ENCODE data around the gene LIN7B. TPM values are rescaled to one million over a fixed set of nuclear protein-coding genes. Genes with fewer than 3 reads are reported as not detected.

LIN7B gene
- total RNA-seq, 2 experiments from 2014 or later, result 3.6 to 5.5 TPM

GRCh38 chr19:49065905-49066512, 48.2 kb upstream of the LIN7B start:
- ChIA-PET POLR2A (no interaction called here), CTCF (ENCODE audit: unreplicated experiment) (no interaction called here)
- H3K36me3 ChIP-seq (ENCODE audit: insufficient read depth, low read length), result no peaks in the 10 kb centered on the region
- no peaks in the 10 kb centered on the region for H3K9me3 ChIP-seq (ENCODE audit: low read length)
- H3K27ac ChIP-seq (ENCODE audit: low read depth, low read length, poor library complexity, severe bottlenecking), result no peak overlapping the region
- BruUV-seq (replicated peaks), result no TSS peak
- no peaks in the 10 kb centered on the region for H3K4me1 ChIP-seq (ENCODE audit: insufficient read depth, low read length, poor library complexity, severe bottlenecking)
- TF ChIP-seq, protein P1, sequence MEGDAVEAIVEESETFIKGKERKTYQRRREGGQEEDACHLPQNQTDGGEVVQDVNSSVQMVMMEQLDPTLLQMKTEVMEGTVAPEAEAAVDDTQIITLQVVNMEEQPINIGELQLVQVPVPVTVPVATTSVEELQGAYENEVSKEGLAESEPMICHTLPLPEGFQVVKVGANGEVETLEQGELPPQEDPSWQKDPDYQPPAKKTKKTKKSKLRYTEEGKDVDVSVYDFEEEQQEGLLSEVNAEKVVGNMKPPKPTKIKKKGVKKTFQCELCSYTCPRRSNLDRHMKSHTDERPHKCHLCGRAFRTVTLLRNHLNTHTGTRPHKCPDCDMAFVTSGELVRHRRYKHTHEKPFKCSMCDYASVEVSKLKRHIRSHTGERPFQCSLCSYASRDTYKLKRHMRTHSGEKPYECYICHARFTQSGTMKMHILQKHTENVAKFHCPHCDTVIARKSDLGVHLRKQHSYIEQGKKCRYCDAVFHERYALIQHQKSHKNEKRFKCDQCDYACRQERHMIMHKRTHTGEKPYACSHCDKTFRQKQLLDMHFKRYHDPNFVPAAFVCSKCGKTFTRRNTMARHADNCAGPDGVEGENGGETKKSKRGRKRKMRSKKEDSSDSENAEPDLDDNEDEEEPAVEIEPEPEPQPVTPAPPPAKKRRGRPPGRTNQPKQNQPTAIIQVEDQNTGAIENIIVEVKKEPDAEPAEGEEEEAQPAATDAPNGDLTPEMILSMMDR (conservative IDR thresholded peaks at IDR 0.05; ENCODE audit: low read length), result no peak
- TF ChIP-seq EZH2phosphoT487 (IDR thresholded peaks at IDR 0.05; ENCODE audit: borderline replicate concordance, low read depth, low read length), result no peak
- no peak for DNase-seq (ENCODE audit: low spot score)
- H3K9me2 ChIP-seq (ENCODE audit: insufficient read depth, low read length), result no peaks in the 10 kb centered on the region
- no peak overlapping the region for H2AFZ ChIP-seq (ENCODE audit: low read length)
- H3K4me2 ChIP-seq (ENCODE audit: low read length), result no peak overlapping the region
- H3K79me2 ChIP-seq (ENCODE audit: insufficient read depth, low read depth, low read length), result no peaks in the 10 kb centered on the region
- H3K4me3 ChIP-seq (ENCODE audit: low read depth, low read length, poor library complexity, severe bottlenecking), result no peak overlapping the region
- H4K20me1 ChIP-seq (ENCODE audit: insufficient read depth, low read length), result no peaks in the 10 kb centered on the region; the same call in 1 of the 2 replicates
- intact Hi-C loops (cut with micrococcal nuclease; ENCODE audit: unreplicated experiment), result no loop called here

- H4K20me1 ChIP-seq (ENCODE audit: insufficient read depth, low read length), result no peaks in the 10 kb centered on the region; the same call in 1 of the 2 replicates
- H3K9me3 ChIP-seq (ENCODE audit: low read length), result no peaks in the 10 kb centered on the region
- no peak overlapping the region for H3K27ac ChIP-seq (ENCODE audit: low read depth, low read length, poor library complexity, severe bottlenecking)
- TF ChIP-seq, protein P1 (conservative IDR thresholded peaks at IDR 0.05; ENCODE audit: low read length), result no peak
- no peak for TF ChIP-seq EZH2phosphoT487 (IDR thresholded peaks at IDR 0.05; ENCODE audit: borderline replicate concordance, low read depth, low read length)
- CTCF ChIA-PET (ENCODE audit: unreplicated experiment), result no interaction called here
- H3K4me1 ChIP-seq (ENCODE audit: insufficient read depth, low read length, poor library complexity, severe bottlenecking), result no peaks in the 10 kb centered on the region
- no peak overlapping the region for H3K4me2 ChIP-seq (ENCODE audit: low read length)
- no peak overlapping the region for H2AFZ ChIP-seq (ENCODE audit: low read length)
- H3K4me3 ChIP-seq (ENCODE audit: low read depth, low read length, poor library complexity, severe bottlenecking), result no peak overlapping the region
- no peaks in the 10 kb centered on the region for H3K36me3 ChIP-seq (ENCODE audit: insufficient read depth, low read length)
- H3K9me2 ChIP-seq (ENCODE audit: insufficient read depth, low read length), result no peaks in the 10 kb centered on the region
- BruUV-seq (replicated peaks), result no TSS peak
- DNase-seq (ENCODE audit: low spot score), result no peak
- POLR2A ChIA-PET, result interaction anchor here (0.7 kb wide), 1 partner anchor 28 kb away, joined by 3 read pairs; no protein-coding TSS in a partner anchor
- intact Hi-C loops (cut with micrococcal nuclease; ENCODE audit: unreplicated experiment), result no loop called here
- H3K79me2 ChIP-seq (ENCODE audit: insufficient read depth, low read depth, low read length), result no peaks in the 10 kb centered on the region
These were observed 46.6 kb upstream of the LIN7B start for GRCh38 chr19:49067554-49067953.

DNA sequence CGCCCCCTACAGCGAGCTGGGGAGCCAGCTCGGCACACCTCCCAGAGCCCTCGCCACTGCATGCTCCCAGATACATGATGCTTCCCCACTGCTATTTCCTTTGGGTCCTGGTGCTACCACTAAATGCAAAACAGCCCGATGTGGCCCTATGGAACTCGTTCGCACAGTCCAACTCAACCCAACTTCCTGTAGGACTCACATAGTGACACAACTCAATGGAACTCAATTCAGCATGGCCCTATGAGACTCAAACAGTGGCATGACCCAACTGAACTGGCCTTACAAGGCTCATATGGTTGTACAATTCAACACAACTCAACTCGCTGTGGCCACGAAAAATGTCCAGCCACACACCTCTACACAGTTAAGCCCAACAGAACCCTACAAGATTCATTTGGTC, 45.1 kb upstream of the LIN7B start:
- Histone ChIP-seq H3K4me3 (ENCODE audit: low read depth, low read length, poor library complexity, severe bottlenecking) (no peak overlapping the region), H3K9me3 (ENCODE audit: low read length) (no peaks in the 10 kb centered on the region), H3K4me2 (ENCODE audit: low read length) (no peak overlapping the region), H4K20me1 (ENCODE audit: insufficient read depth, low read length) (no peaks in the 10 kb centered on the region; the same call in 1 of the 2 replicates), H3K36me3 (ENCODE audit: insufficient read depth, low read length) (no peaks in the 10 kb centered on the region), H2AFZ (ENCODE audit: low read length) (no peak overlapping the region), H3K79me2 (ENCODE audit: insufficient read depth, low read depth, low read length) (no peaks in the 10 kb centered on the region), H3K9me2 (ENCODE audit: insufficient read depth, low read length) (no peaks in the 10 kb centered on the region), H3K27ac (ENCODE audit: low read depth, low read length, poor library complexity, severe bottlenecking) (no peak overlapping the region), H3K4me1 (ENCODE audit: insufficient read depth, low read length, poor library complexity, severe bottlenecking) (no peaks in the 10 kb centered on the region)
- DNase-seq (ENCODE audit: low spot score), result no peak
- intact Hi-C loops (cut with micrococcal nuclease; ENCODE audit: unreplicated experiment), result no loop called here
- CTCF ChIA-PET (ENCODE audit: unreplicated experiment), result no interaction called here
- POLR2A ChIA-PET, result no interaction called here
- BruUV-seq (replicated peaks), result no TSS peak
- no peak for TF ChIP-seq EZH2phosphoT487 (IDR thresholded peaks at IDR 0.05; ENCODE audit: borderline replicate concordance, low read depth, low read length)
- TF ChIP-seq, protein P1 (conservative IDR thresholded peaks at IDR 0.05; ENCODE audit: low read length), result no peak
